MM.1S (cell line): ENCODE data around the gene LMAN2L.

Source experiments
- DNase-seq: peaks from one replicate; pipeline ENCODE4 v3.0.0-alpha.2; 2015
- H2AFZ ChIP-seq: fragments of 300-600 bp; sonication (generic); 2 replicates; pipeline ENCODE4 v1.6.0; 2016; ENCODE audit warnings: antibody characterized with exemption, low read length
- H3F3A ChIP-seq: fragments of 300-600 bp; sonication (generic); 2 replicates; pipeline ENCODE4 v1.6.1; 2016; ENCODE audit warnings: mild to moderate bottlenecking, antibody characterized with exemption, low read length, moderate library complexity, mixed read lengths; ENCODE audit not compliant: insufficient read depth
- H3K27ac ChIP-seq: fragments of 300-600 bp; sonication (generic); 2 replicates; pipeline ENCODE4 v1.5.1; 2016; ENCODE audit warnings: mild to moderate bottlenecking, low read length
- H3K27me3 ChIP-seq: fragments of 300-600 bp; sonication (generic); replicated peaks from 2 replicates; pipeline ENCODE4 v1.6.0; 2016; ENCODE audit warnings: low read length; ENCODE audit not compliant: insufficient read depth
- H3K36me3 ChIP-seq: fragments of 300-600 bp; sonication (generic); replicated peaks from 2 replicates; pipeline ENCODE4 v1.6.1; 2016; ENCODE audit warnings: mild to moderate bottlenecking, low read length, mixed read lengths; ENCODE audit not compliant: insufficient read depth
- H3K4me1 ChIP-seq: fragments of 300-600 bp; sonication (generic); 2 replicates; pipeline ENCODE4 v1.6.1; 2016; ENCODE audit warnings: low read length, mixed read lengths
- H3K4me2 ChIP-seq: fragments of 300-600 bp; sonication (generic); 2 replicates; pipeline ENCODE4 v1.6.0; 2016; ENCODE audit warnings: low read depth, low read length
- H3K4me3 ChIP-seq: fragments of 300-600 bp; sonication (generic); 2 replicates; pipeline ENCODE4 v1.5.1; 2016; ENCODE audit warnings: low read length, mixed read lengths
- H3K79me2 ChIP-seq: fragments of 300-600 bp; sonication (generic); 2 replicates; pipeline ENCODE4 v1.6.1; 2016; ENCODE audit warnings: mixed run types, low read length, mixed read lengths
- H3K9ac ChIP-seq: fragments of 300-600 bp; sonication (generic); 2 replicates; pipeline ENCODE4 v1.6.1; 2016; ENCODE audit warnings: low read length, mixed read lengths
- H3K9me2 ChIP-seq: fragments of 300-600 bp; sonication (generic); replicated peaks from 2 replicates; pipeline ENCODE4 v1.6.1; 2016; ENCODE audit warnings: mild to moderate bottlenecking, low read length, mixed read lengths; ENCODE audit not compliant: insufficient read depth
- H3K9me3 ChIP-seq: fragments of 300-600 bp; sonication (generic); replicated peaks from 2 replicates; pipeline ENCODE4 v1.6.1; 2016; ENCODE audit warnings: mild to moderate bottlenecking, low read length, mixed read lengths; ENCODE audit not compliant: insufficient read depth
- H4K20me1 ChIP-seq: fragments of 300-600 bp; sonication (generic); 2 replicates; pipeline ENCODE4 v1.6.1; 2016; ENCODE audit warnings: mild to moderate bottlenecking, low read length, moderate library complexity, mixed read lengths; ENCODE audit not compliant: insufficient read depth
- EZH2 ChIP-seq: fragments of 300-600 bp; sonication (generic); optimal IDR thresholded peaks from 2 replicates; pipeline ENCODE3; 2017; ENCODE audit warnings: low read depth, mild to moderate bottlenecking, antibody characterized with exemption, low read length, mixed read lengths
- EZH2phosphoT487 ChIP-seq: fragments of 300-600 bp; sonication (generic); IDR thresholded peaks from 2 replicates; pipeline ENCODE4 v1.6.1; 2018; ENCODE audit warnings: antibody characterized with exemption, low read length
- TF ChIP-seq, protein P1 (sequence below): fragments of 300-600 bp; sonication (generic); IDR thresholded peaks from 2 replicates; pipeline ENCODE4 v1.5.1; 2016; ENCODE audit warnings: antibody characterized with exemption, low read length, mixed read lengths

The LMAN2L gene

GRCh38 chr2:96661324-96661723, 78.5 kb downstream of the LMAN2L start:
- no peak for DNase-seq
- Histone ChIP-seq H3K4me3 (no peak overlapping the region), H3K4me2 (no peak overlapping the region), H3K36me3 (no peaks in the 10 kb centered on the region), H3K9ac (no peak overlapping the region), H2AFZ (no peak overlapping the region), H3K4me1 (no peaks in the 10 kb centered on the region), H4K20me1 (no peaks in the 10 kb centered on the region), H3K9me2 (no peaks in the 10 kb centered on the region), H3K27ac (no peak overlapping the region), H3K27me3 (no peaks in the 10 kb centered on the region), H3F3A (no peaks in the 10 kb centered on the region), H3K79me2 (no peaks in the 10 kb centered on the region), H3K9me3 (no peaks in the 10 kb centered on the region)
- TF ChIP-seq, protein P1, sequence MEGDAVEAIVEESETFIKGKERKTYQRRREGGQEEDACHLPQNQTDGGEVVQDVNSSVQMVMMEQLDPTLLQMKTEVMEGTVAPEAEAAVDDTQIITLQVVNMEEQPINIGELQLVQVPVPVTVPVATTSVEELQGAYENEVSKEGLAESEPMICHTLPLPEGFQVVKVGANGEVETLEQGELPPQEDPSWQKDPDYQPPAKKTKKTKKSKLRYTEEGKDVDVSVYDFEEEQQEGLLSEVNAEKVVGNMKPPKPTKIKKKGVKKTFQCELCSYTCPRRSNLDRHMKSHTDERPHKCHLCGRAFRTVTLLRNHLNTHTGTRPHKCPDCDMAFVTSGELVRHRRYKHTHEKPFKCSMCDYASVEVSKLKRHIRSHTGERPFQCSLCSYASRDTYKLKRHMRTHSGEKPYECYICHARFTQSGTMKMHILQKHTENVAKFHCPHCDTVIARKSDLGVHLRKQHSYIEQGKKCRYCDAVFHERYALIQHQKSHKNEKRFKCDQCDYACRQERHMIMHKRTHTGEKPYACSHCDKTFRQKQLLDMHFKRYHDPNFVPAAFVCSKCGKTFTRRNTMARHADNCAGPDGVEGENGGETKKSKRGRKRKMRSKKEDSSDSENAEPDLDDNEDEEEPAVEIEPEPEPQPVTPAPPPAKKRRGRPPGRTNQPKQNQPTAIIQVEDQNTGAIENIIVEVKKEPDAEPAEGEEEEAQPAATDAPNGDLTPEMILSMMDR, result no peak
- TF ChIP-seq EZH2phosphoT487, result no peak
- no peak for TF ChIP-seq EZH2

- no peaks in the 10 kb centered on the region for H3K9me3 ChIP-seq
- H3K4me2 ChIP-seq, result no peak overlapping the region
- TF ChIP-seq EZH2phosphoT487 (no peak), EZH2 (no peak)
- TF ChIP-seq, protein P1, result no peak
- no peaks in the 10 kb centered on the region for H3K79me2 ChIP-seq
- H4K20me1 ChIP-seq, result no peaks in the 10 kb centered on the region
- no peak overlapping the region for H2AFZ ChIP-seq
- no peak overlapping the region for H3K4me3 ChIP-seq
- H3K4me1 ChIP-seq, result no peaks in the 10 kb centered on the region
- no peaks in the 10 kb centered on the region for H3K9me2 ChIP-seq
- no peak overlapping the region for H3K27ac ChIP-seq
- no peaks in the 10 kb centered on the region for H3F3A ChIP-seq
- DNase-seq, result no peak
- no peaks in the 10 kb centered on the region for H3K36me3 ChIP-seq
- no peaks in the 10 kb centered on the region for H3K27me3 ChIP-seq
- H3K9ac ChIP-seq, result no peak overlapping the region
Observed at GRCh38 chr2:96656540-96656939, 83.3 kb downstream of the LMAN2L start.
